Stomach (tissue), 4 donors: ENCODE data around the gene LRP1B.

Experiments
- EP300 ChIP-seq: sonication (generic); formaldehyde crosslinking; IDR thresholded peaks from one replicate; pipeline ENCODE4 v1.6.1; 2017; ENCODE audit warnings: antibody characterized with exemption
- POLR2A ChIP-seq, 4 donors: fragments of 450-650 bp; IDR thresholded peaks; one replicate each; pipeline ENCODE4 v1.6.1; 2016; ENCODE audit warnings: antibody characterized with exemption in 4 of 4, control low read depth in 2 of 4, mild to moderate bottlenecking in 1 of 4, moderate library complexity in 1 of 4
- POLR2AphosphoS5 ChIP-seq, 3 donors: sonication (generic); formaldehyde crosslinking; IDR thresholded peaks; one replicate each; pipeline ENCODE4 v1.6.1; 2016; ENCODE audit warnings: antibody characterized with exemption in 3 of 3
- TF ChIP-seq, protein P1 (sequence below), 7 experiments: fragments of 450-650 bp in 4 of 7; fragments of 200-600 bp in 3 of 7; sonication (generic) in 3 of 7; IDR thresholded peaks; one replicate each; pipeline ENCODE4 v1.5.1; 2016 to 2019; ENCODE audit warnings: antibody characterized with exemption in 7 of 7, control low read depth in 2 of 7, mild to moderate bottlenecking in 1 of 7

DNA sequence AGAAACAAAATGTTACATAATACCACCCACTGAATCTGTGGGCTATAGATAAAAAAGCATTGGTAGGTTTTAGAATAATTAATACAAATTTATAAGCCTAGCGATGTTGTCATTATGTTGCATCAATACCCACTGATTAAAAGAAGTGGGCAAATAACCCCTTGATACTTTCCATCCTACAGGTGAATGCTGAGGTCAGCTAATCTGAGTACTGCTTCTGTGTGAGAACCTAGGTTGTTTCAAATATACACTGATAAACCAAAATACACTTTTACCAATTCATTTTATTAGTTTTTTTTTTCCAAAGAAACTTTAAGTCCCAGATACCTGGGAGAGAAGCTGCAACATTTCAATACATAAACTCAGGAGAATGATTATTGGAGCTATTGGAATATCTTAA, 948.6 kb downstream of the LRP1B start:
- TF ChIP-seq POLR2A (IDR thresholded peaks at IDR 0.05) (no peak), POLR2AphosphoS5 (IDR thresholded peaks at IDR 0.05) (no peak), EP300 (no peak)
- TF ChIP-seq, protein P1, sequence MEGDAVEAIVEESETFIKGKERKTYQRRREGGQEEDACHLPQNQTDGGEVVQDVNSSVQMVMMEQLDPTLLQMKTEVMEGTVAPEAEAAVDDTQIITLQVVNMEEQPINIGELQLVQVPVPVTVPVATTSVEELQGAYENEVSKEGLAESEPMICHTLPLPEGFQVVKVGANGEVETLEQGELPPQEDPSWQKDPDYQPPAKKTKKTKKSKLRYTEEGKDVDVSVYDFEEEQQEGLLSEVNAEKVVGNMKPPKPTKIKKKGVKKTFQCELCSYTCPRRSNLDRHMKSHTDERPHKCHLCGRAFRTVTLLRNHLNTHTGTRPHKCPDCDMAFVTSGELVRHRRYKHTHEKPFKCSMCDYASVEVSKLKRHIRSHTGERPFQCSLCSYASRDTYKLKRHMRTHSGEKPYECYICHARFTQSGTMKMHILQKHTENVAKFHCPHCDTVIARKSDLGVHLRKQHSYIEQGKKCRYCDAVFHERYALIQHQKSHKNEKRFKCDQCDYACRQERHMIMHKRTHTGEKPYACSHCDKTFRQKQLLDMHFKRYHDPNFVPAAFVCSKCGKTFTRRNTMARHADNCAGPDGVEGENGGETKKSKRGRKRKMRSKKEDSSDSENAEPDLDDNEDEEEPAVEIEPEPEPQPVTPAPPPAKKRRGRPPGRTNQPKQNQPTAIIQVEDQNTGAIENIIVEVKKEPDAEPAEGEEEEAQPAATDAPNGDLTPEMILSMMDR (IDR thresholded peaks at IDR 0.05): no peak
